ENCODE data around the gene SLC22A16.

Gene SLC22A16, protein sequence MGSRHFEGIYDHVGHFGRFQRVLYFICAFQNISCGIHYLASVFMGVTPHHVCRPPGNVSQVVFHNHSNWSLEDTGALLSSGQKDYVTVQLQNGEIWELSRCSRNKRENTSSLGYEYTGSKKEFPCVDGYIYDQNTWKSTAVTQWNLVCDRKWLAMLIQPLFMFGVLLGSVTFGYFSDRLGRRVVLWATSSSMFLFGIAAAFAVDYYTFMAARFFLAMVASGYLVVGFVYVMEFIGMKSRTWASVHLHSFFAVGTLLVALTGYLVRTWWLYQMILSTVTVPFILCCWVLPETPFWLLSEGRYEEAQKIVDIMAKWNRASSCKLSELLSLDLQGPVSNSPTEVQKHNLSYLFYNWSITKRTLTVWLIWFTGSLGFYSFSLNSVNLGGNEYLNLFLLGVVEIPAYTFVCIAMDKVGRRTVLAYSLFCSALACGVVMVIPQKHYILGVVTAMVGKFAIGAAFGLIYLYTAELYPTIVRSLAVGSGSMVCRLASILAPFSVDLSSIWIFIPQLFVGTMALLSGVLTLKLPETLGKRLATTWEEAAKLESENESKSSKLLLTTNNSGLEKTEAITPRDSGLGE

DNA sequence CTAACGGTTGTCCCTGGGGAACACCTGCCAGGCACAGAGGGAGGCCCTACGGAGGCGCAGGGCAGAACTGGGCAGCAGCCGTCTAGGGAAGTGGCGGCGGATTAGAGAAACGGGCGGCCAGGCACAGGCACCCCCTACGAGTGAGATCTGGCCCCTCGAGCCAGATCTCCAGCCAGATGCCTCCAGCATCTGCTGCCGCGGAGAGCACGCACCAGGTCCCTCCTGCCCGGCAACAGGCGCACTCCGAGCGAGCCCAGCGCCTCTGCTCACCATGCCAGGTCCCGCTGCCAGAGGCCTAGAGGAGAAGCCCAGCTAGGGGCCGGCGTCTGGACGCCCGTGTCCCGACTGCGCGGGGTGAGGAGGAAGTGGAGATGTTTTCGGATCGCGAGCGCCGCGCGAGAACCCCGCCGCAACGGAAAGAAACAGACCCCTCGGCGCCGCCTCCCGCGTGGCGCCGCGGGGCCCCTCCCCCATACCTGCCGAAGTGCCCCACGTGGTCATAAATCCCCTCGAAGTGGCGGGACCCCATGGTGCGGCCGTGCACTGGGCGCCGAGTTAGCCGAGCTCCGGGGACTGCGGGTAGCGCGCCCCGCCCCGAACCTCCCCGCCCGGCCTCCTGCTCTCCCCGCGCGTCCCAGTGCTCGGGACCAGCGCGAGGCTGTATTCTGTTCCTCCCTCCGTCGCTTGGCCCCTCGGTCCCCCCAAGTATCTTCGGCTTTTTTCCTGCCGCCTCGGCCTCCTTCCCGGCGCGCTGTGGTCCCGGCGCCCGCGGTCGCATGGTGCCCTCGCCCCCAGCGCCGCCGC is at the start of gene SLC22A16:
TSS of gene SLC22A16 (minus strand) at position 568 of the 804 bp plus-strand sequence. CDS start at position 529, 39 bp downstream.
- Histone ChIP-seq H3K9me3 (replicated peaks; ENCODE audit: insufficient read depth, low read length) (no peaks in the 10 kb centered on the region), H3K27ac (ENCODE audit: low read length) (no peak within 1 kb of the TSS), H3K4me1 (ENCODE audit: low read length) (no peaks in the 10 kb centered on the region), H2AFZ (ENCODE audit: low read length) (no peak within 1 kb of the TSS), H3K36me3 (replicated peaks; ENCODE audit: insufficient read depth, low read length) (no peaks in the 10 kb centered on the region), H3K27me3 (replicated peaks; ENCODE audit: insufficient read depth, low read length) (no peaks in the 10 kb centered on the region), H3F3A (ENCODE audit: insufficient read depth, low read length) (no peaks in the 10 kb centered on the region), H3K4me3 (ENCODE audit: low read length) (no peak within 1 kb of the TSS), H3K9me2 (replicated peaks; ENCODE audit: insufficient read depth, low read length) (no peaks in the 10 kb centered on the region), H3K9ac (ENCODE audit: low read length) (no peak within 1 kb of the TSS), H3K4me2 (ENCODE audit: low read depth, low read length) (no peak within 1 kb of the TSS), H4K20me1 (ENCODE audit: insufficient read depth, low read length) (no peaks in the 10 kb centered on the region), H3K79me2 (ENCODE audit: low read length) (no peaks in the 10 kb centered on the region)
- no peak for TF ChIP-seq EZH2 (optimal IDR thresholded peaks at IDR 0.05; ENCODE audit: low read depth, low read length)
- TF ChIP-seq, protein P1, sequence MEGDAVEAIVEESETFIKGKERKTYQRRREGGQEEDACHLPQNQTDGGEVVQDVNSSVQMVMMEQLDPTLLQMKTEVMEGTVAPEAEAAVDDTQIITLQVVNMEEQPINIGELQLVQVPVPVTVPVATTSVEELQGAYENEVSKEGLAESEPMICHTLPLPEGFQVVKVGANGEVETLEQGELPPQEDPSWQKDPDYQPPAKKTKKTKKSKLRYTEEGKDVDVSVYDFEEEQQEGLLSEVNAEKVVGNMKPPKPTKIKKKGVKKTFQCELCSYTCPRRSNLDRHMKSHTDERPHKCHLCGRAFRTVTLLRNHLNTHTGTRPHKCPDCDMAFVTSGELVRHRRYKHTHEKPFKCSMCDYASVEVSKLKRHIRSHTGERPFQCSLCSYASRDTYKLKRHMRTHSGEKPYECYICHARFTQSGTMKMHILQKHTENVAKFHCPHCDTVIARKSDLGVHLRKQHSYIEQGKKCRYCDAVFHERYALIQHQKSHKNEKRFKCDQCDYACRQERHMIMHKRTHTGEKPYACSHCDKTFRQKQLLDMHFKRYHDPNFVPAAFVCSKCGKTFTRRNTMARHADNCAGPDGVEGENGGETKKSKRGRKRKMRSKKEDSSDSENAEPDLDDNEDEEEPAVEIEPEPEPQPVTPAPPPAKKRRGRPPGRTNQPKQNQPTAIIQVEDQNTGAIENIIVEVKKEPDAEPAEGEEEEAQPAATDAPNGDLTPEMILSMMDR (IDR thresholded peaks at IDR 0.05; ENCODE audit: low read length) = no peak
- TF ChIP-seq EZH2phosphoT487 (IDR thresholded peaks at IDR 0.05; ENCODE audit: low read length) = no peak
- DNase-seq = no peak

DNA sequence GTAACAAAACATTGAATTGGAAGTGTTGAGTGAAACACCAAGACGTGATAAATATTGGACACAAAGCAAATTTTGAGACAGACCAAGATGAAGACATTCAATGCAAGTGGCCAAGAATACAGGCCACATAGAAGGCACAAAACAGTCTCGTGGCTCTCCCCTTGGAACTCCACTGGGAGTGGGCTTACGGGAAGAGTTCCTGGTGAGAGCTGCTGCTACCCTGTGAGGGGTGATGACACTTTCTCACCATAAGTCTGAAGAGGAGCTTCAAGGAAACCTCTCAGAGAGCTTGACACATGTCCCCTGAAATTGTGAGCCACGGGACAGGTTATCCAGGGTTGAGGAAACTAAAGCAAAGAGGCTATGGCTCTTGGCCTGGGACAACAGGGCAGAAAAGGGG is 48.6 kb upstream of the SLC22A16 start:
- H2AFZ ChIP-seq (ENCODE audit: low read length) = no peak overlapping the region
- H3K4me3 ChIP-seq (ENCODE audit: low read length) = no peak overlapping the region
- no peaks in the 10 kb centered on the region for H3K79me2 ChIP-seq (ENCODE audit: low read length)
- no peaks in the 10 kb centered on the region for H4K20me1 ChIP-seq (ENCODE audit: insufficient read depth, low read length)
- no peaks in the 10 kb centered on the region for H3K9me3 ChIP-seq (replicated peaks; ENCODE audit: insufficient read depth, low read length)
- H3K27ac ChIP-seq (ENCODE audit: low read length) = no peak overlapping the region
- no peaks in the 10 kb centered on the region for H3F3A ChIP-seq (ENCODE audit: insufficient read depth, low read length)
- H3K4me2 ChIP-seq (ENCODE audit: low read depth, low read length) = no peak overlapping the region
- H3K27me3 ChIP-seq (replicated peaks; ENCODE audit: insufficient read depth, low read length) = no peaks in the 10 kb centered on the region
- TF ChIP-seq EZH2 (optimal IDR thresholded peaks at IDR 0.05; ENCODE audit: low read depth, low read length) = no peak
- TF ChIP-seq EZH2phosphoT487 (IDR thresholded peaks at IDR 0.05; ENCODE audit: low read length) = no peak
- TF ChIP-seq, protein P1 (IDR thresholded peaks at IDR 0.05; ENCODE audit: low read length) = no peak
- no peaks in the 10 kb centered on the region for H3K4me1 ChIP-seq (ENCODE audit: low read length)
- no peaks in the 10 kb centered on the region for H3K9me2 ChIP-seq (replicated peaks; ENCODE audit: insufficient read depth, low read length)
- H3K36me3 ChIP-seq (replicated peaks; ENCODE audit: insufficient read depth, low read length) = no peaks in the 10 kb centered on the region
- no peak overlapping the region for H3K9ac ChIP-seq (ENCODE audit: low read length)
- no peak for DNase-seq

- no peaks in the 10 kb centered on the region for H3K4me1 ChIP-seq (ENCODE audit: low read length)
Measured at GRCh38 chr6:110524305-110524704, 47.9 kb upstream of the SLC22A16 start.

More at GRCh38 chr6:110524305-110524704, 47.9 kb upstream of the SLC22A16 start:
- no peak overlapping the region for H2AFZ ChIP-seq (ENCODE audit: low read length)
- DNase-seq = no peak
- no peaks in the 10 kb centered on the region for H3K27me3 ChIP-seq (replicated peaks; ENCODE audit: insufficient read depth, low read length)
- H4K20me1 ChIP-seq (ENCODE audit: insufficient read depth, low read length) = no peaks in the 10 kb centered on the region
- no peaks in the 10 kb centered on the region for H3K36me3 ChIP-seq (replicated peaks; ENCODE audit: insufficient read depth, low read length)
- no peak overlapping the region for H3K4me3 ChIP-seq (ENCODE audit: low read length)
- H3K9me2 ChIP-seq (replicated peaks; ENCODE audit: insufficient read depth, low read length) = no peaks in the 10 kb centered on the region
- H3K9me3 ChIP-seq (replicated peaks; ENCODE audit: insufficient read depth, low read length) = no peaks in the 10 kb centered on the region
- H3K4me2 ChIP-seq (ENCODE audit: low read depth, low read length) = no peak overlapping the region
- TF ChIP-seq, protein P1 (IDR thresholded peaks at IDR 0.05; ENCODE audit: low read length) = no peak
- TF ChIP-seq EZH2 (optimal IDR thresholded peaks at IDR 0.05; ENCODE audit: low read depth, low read length) = no peak
- TF ChIP-seq EZH2phosphoT487 (IDR thresholded peaks at IDR 0.05; ENCODE audit: low read length) = no peak
- no peaks in the 10 kb centered on the region for H3K79me2 ChIP-seq (ENCODE audit: low read length)
- no peaks in the 10 kb centered on the region for H3F3A ChIP-seq (ENCODE audit: insufficient read depth, low read length)
- H3K9ac ChIP-seq (ENCODE audit: low read length) = no peak overlapping the region
- no peak overlapping the region for H3K27ac ChIP-seq (ENCODE audit: low read length)
